ENCODE data around the gene AZU1. TPM values are rescaled to one million over a fixed set of nuclear protein-coding genes. Genes with fewer than 3 reads are reported as not detected.

Gene AZU1
- total RNA-seq, 4 donors from 2014 or later = 0.42 TPM; not detected in 3

- Histone ChIP-seq H3K27me3 (no peaks in the 10 kb centered on the region), H3K27ac (peak overlapping the region in 3 of 4 donors; percentile 15 to 71 (median 69)), H3K9me3 (no peaks in the 10 kb centered on the region), H3K4me3 (peak overlapping the region in 1 of 4 donors; percentile 9), H3K4me1 (peaks cover 0 to 37% (median 9%) of the 10 kb centered on the region in 4 donors), H3K36me3 (no peaks in the 10 kb centered on the region)
- no peak for TF ChIP-seq EP300 (IDR thresholded peaks at IDR 0.05)
- TF ChIP-seq POLR2A (IDR thresholded peaks at IDR 0.05) = no peak
- TF ChIP-seq, protein P1, sequence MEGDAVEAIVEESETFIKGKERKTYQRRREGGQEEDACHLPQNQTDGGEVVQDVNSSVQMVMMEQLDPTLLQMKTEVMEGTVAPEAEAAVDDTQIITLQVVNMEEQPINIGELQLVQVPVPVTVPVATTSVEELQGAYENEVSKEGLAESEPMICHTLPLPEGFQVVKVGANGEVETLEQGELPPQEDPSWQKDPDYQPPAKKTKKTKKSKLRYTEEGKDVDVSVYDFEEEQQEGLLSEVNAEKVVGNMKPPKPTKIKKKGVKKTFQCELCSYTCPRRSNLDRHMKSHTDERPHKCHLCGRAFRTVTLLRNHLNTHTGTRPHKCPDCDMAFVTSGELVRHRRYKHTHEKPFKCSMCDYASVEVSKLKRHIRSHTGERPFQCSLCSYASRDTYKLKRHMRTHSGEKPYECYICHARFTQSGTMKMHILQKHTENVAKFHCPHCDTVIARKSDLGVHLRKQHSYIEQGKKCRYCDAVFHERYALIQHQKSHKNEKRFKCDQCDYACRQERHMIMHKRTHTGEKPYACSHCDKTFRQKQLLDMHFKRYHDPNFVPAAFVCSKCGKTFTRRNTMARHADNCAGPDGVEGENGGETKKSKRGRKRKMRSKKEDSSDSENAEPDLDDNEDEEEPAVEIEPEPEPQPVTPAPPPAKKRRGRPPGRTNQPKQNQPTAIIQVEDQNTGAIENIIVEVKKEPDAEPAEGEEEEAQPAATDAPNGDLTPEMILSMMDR (IDR thresholded peaks at IDR 0.05) = no peak
- no peak for DNase-seq (ENCODE audit: low spot score in 2 of 2)
- WGBS, 2 donors = 32 to 38% methylated on average over 31 to 33 of the region's 33 CpGs
Measured at GRCh38 chr19:788983-789700, 38.5 kb upstream of the AZU1 start.

DNA sequence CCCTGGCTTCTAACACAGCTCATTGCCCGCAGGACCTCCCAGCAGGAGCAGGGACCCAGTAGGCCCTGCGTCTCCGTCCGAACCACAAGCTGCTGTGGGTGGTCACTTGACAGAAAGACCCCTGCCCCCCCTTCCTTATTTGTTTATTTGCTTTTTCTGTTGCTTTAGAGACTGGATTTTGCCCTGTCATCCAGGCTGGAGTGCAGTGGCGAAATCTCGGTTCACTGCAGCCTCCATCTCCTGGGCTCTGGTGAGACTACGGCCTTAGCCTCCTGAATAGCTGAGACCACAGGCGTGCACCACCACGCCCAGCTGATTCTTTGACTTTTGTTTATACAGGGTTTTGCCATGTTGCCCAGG is 38.0 kb upstream of the AZU1 start:
- H3K4me3 ChIP-seq = no peak overlapping the region
- WGBS, 2 donors = 75 to 84% methylated on average over 9 of the region's 9 CpGs

DNA sequence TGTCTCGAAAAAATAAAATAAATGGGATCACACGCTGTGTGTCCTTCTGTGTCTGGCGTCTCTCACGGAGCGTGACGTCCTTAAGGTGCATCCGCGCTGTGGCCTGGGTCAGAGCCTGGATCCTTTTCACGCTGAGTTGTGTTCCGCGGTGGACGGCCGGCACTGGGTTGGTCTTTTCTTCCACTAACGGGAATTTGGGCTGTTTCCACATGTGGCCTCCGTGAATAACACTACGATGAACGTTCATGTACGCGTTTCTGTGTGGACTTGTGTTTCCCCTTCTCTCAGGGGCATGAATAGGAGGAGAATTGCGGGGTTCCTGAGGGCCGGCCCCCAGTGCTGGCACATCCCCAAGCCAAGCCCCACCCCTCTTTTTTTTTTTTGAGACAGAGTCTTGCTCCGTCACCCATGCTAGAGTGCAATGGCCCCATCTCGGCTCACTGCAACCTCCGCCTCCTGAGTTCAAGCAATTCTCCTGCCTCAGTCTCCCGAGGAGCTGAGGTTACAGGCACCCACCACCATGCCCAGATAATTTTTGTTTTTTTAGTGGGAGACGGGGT is 36.5 kb upstream of the AZU1 start:
- no peaks in the 10 kb centered on the region for H3K36me3 ChIP-seq
- H3K9me3 ChIP-seq = no peaks in the 10 kb centered on the region
- 68 to 73% methylated on average over 26 of the region's 26 CpGs for WGBS, 2 donors
- H3K4me1 ChIP-seq = peaks cover 0 to 49% (median 12%) of the 10 kb centered on the region in 4 donors
- H3K27me3 ChIP-seq = no peaks in the 10 kb centered on the region
- no peak overlapping the region for H3K4me3 ChIP-seq
- no peak for DNase-seq (ENCODE audit: low spot score in 2 of 2)
- H3K27ac ChIP-seq = peak overlapping the region in 3 of 4 donors; percentile 50 to 66 (median 64)
- no peak for TF ChIP-seq EP300 (IDR thresholded peaks at IDR 0.05)
- no peak for TF ChIP-seq POLR2A (IDR thresholded peaks at IDR 0.05)
- TF ChIP-seq, protein P1 (IDR thresholded peaks at IDR 0.05) = no peak

More for the DNA sequence above, 38.0 kb upstream of the AZU1 start:
- peaks cover 0 to 37% (median 9%) of the 10 kb centered on the region in 4 donors for H3K4me1 ChIP-seq
- TF ChIP-seq, protein P1 (IDR thresholded peaks at IDR 0.05) = no peak
- TF ChIP-seq POLR2A (IDR thresholded peaks at IDR 0.05) (no peak), EP300 (IDR thresholded peaks at IDR 0.05) (no peak)
- H3K27ac ChIP-seq = peak overlapping the region in 3 of 4 donors; percentile 15 to 71 (median 69)
- no peaks in the 10 kb centered on the region for H3K27me3 ChIP-seq
- DNase-seq (ENCODE audit: low spot score in 2 of 2) = no peak
- H3K9me3 ChIP-seq = no peaks in the 10 kb centered on the region
- H3K36me3 ChIP-seq = no peaks in the 10 kb centered on the region

DNA sequence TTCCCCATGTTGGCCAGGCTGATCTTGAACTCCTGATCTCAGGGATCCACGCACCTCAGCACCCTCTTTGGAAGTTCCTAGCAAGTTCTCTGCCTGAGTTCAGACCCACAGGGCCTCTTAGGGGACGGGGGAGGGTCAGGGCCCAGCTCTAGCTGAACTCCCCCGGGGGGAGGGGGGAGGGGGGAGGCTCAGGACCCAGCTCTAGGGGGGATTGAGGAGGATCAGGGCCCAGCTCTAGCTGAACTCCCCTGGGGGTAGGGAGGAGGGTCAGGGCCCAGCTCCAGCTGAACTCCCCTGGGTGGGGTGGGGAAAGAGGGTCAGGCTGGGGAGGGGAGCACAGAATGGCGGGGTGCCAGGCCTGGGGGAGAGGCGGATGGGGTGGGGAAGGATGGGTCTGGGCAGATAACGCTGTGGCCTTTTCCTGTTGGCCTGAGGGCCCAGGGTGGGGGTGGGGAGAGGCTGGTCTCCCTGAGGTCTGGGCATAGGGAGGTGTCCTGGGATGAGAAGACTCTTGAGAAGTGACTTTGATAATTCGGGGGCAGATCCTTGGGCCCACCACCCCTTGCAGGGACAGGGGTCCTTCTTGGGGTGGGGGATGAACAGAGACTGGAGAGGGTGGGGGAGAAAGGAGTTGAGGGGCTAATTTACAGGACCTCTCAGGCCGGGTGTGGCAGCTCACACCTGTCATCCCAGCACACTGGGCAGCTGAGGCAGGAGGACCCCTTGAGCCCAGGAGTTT is 35.9 kb upstream of the AZU1 start:
- Histone ChIP-seq H3K4me1 (peaks cover 0 to 54% (median 17%) of the 10 kb centered on the region in 4 donors), H3K27ac (peak overlapping the region in 3 of 4 donors; percentile 50 to 66 (median 64)), H3K4me3 (no peak overlapping the region), H3K27me3 (no peaks in the 10 kb centered on the region), H3K9me3 (no peaks in the 10 kb centered on the region), H3K36me3 (no peaks in the 10 kb centered on the region)
- 46 to 53% methylated on average over 7 to 8 of the region's 8 CpGs for WGBS, 2 donors
- TF ChIP-seq POLR2A (IDR thresholded peaks at IDR 0.05) = no peak
- TF ChIP-seq, protein P1 (IDR thresholded peaks at IDR 0.05) = no peak
- TF ChIP-seq EP300 (IDR thresholded peaks at IDR 0.05) = no peak
- no peak for DNase-seq (ENCODE audit: low spot score in 2 of 2)
